Fibroblast of gingiva (primary cell): ENCODE data around the gene GRIA3.

Experiments
- DNase-seq: peaks from one replicate; pipeline ENCODE4 v3.0.0-alpha.2; 2011; ENCODE audit warnings: low read depth

The GRIA3 gene

DNA sequence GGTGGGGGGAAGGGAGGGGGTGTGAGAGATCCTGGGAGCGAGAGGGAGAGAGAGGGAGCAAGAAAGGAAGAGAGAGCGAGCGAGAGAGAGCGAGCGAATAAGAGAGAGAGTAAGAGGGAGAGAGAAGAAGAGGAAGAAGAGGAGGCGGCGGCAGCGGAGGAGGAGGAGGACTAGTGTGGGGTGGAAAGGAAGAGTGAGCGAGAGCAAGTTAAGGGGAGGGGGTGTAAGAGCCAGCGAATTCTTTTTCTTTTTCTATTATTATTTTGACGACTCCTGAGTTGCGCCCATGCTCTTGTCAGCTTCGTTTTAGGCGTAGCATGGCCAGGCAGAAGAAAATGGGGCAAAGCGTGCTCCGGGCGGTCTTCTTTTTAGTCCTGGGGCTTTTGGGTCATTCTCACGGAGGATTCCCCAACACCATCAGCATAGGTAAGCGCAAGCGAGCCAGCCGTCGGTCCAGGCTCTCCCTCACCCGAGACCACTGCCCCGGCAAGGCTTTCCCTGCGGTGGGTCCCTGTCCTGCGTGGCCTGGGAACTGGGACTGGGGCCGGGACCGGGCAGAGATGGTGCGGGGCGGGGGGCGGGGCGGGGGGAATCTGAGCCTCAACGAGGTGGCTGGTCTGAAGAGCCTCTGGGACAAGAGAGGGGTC lies at the start of gene GRIA3:
Gene GRIA3 (plus strand): TSS at position 60 of the 647 bp plus-strand sequence. CDS start 258 bp downstream, at position 318.
- DNase-seq: peak; percentile 34

DNA sequence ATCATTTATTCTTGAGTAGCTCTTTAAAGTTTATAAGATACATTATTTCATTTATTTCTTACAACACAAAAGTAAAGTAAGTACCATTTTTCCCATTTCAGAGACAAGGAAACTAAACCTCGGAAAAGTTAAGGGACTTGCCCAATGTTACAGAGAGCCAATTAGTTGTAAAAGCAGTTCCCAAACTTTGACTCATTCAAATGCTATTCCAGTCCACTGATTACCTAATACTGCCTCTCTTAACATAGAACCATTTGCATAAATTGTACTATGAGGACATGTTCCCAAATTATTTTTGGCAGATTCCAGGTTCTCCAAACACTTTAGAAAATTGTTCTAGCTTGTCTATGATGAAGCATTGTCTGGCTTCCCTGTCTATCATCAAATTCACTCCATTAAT lies 45.6 kb upstream of the GRIA3 start:
- peak; percentile 61 for DNase-seq

DNA sequence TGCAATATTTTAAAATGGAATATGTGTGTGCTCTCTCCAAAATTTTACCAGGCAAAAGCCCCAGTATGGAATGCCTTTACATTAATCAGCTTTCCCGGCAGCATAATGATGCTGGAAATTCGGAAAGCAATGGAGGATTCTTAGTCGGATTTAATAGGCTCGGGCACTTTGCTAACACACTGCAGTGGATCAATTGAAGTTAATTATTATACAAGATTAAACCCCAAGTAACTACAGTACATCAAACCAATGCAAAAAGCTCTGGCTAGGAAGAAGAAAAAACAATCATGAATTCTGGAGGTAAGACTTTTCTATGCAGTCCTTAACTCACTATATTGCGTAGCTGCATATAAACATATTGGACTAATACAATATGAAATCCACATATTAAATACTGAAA lies 43.6 kb upstream of the GRIA3 start:
- no peak for DNase-seq

DNA sequence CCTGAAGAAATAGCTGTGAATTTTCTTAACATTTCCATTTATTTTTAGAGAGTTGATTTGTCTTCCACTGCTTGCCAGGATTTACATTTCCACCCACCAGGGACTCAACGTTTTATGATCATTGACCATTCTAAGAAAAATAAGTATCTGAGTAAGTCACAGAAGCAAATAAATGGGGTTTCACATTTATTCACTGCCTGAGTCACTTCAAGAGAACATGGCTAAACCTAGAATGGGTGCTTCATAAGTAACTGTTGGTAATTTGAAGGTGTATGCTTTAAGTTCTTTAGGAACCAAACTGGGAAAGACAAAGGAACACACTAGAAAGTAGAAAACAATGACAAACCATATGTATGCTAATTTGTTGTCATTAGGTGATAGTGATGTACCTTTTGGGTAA lies 43.2 kb upstream of the GRIA3 start:
- no peak for DNase-seq

DNA sequence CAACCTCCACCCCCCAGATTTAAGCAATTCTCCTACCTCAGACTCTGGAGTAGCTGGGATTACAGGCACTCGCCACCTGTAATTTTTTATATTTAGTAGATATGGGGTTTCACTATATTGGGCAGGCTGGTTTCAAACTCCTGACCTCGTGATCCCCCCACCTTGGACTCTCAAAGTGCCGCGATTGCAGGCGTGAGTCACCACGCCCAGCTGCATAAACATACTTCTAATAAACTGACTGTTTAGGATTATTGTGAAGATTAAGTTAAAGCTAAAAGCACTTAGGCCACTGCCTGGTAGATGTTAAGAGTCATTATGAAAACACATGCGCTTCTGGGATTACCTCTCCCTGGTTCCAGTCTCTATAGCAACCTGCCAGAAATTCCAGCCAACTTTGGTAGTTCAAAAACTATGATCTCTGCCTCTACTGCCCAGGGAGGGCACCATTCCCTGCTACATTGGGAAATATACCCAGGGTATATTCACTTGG lies 30.2 kb upstream of the GRIA3 start:
- no peak for DNase-seq

DNA sequence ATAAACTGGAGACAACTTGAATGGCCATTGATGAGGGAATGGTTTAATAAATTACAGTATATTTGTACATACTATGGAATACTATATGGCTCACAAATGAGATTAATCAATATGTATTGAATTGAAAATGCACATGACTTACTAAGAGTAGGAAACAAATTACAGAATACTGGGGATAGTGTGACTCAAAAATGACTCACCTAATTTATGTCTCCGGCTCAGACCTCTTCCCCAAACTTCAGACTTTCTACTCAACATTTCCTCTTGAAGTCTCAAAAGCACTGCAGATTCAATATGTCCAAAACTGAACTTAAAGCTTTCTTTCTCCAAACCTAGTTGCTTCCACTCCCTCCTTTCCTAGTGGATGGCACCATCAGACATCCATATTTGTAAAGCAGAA lies 28.8 kb upstream of the GRIA3 start:
- no peak for DNase-seq

DNA sequence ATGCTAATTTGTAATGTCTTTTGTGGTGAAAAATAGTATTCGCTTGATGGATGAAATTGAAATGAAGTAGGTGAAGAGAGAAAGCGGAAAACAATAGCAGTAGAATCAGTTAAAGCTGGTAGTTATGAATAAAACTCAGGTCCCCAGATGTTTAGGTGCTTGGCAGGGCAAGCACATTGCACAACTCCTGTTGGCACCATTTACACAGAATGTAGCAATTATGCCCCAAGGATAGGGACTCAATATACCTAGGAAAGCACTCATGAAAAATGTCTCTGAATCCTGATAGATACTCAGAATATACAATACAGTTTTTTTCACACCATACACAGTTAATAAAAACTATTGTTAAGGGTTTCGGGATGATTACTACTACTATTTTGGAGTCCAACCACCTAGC lies 26.5 kb upstream of the GRIA3 start:
- peak; percentile 23 for DNase-seq

DNA sequence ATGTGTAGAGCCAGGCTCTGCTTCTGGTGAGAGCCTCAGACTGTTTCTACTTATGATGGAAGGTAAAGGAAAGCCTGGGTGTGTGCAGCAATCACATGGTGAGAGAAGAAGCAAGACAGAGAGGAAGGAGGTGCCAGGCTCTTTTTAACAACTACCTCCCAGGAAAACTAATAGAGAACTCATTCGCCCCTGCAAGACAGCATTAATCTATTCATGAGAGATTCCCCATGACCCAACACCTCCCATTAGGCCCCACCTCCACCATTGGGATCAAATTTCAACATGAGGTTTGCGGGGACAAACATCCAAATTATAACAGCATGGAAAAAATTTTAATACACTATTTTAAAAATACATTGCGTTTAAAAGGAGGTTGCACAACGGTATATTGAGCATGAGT lies 24.7 kb upstream of the GRIA3 start:
- DNase-seq: peak; percentile 4

DNA sequence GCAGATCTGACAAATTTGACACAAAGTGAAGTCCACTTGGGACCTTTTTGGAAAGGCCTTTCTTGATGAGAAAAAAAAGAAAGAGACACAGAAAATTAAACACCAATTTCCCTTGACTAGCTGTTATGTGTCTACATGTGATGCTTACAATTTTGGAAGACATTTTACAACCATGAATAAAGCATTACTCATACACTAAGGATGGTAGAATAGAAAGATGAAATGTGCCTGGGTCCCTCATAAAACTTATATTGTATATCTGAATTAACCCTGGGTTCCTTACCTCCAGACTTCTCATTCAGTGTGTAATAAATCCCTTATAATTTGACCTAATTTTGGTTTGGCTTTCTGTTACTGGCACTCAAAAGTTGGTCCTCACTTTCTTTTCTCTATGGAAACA lies 16.5 kb upstream of the GRIA3 start:
- no peak for DNase-seq

DNA sequence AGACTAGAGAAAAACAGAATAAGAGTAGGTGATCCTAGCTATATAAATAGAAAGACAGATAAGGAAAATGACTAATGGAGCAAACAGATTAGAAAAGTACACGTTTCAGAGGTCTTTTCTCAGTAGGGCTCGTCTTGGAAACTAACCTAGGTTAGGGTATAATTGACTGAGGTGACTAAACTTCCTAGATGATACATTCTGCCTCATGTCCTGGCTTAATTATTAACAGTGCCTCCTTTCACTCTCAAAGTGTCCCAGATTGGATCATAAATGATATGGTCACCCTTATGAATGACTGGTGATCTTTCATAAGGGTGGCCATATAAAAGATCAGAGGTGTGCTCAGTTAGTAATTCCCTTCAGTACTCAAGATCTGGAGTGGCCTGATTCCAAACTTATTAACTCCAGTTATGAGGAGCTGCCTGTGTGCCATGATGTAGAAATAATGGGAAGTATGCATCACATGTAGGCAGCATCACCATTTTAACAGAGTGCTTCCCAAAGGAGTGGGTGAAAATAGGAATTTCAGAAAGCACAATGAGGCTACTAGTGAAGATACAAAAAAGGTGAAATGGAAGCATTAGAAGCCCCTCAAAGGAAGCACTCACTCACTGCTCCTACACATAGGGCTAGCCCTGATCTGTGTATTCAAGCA lies 14.7 kb upstream of the GRIA3 start:
- no peak for DNase-seq

DNA sequence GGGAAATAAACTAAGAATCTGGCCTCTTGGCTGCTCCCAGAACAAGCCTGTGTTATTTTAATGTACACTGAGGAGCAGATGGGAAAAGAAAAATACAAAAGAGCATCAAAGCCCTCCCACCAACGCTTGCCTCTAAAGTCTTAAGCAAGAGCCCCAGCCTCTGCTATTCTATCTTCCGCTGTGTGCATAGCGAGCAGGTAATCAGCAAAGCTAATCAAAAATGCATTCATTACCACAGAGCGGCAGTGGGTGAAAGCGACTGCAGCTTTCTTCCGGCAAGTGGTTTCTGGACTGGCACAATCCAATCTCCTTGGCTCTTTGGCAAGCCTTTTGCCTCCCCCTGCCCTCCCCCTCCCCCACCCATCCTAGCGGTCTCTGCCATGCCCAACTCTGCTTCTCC lies 13.5 kb upstream of the GRIA3 start:
- DNase-seq: no peak

DNA sequence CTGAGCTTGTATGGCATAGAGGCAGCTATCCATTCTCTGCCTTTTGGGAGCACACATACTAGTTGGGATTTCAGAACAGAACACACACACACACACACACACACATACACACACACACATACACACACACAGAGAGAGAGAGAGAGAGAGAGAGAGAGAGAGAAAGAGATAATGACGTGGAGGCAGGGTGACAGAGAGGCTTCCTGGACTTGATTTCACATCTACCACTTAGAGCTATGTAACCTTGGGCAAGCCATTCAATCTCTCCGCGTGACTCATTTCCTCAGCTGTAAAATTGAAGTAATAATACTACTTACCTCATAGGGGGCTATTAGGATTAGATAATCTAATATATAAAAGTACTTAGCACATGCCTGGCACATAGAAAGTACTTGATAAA lies 12.3 kb upstream of the GRIA3 start:
- peak; percentile 2 for DNase-seq

DNA sequence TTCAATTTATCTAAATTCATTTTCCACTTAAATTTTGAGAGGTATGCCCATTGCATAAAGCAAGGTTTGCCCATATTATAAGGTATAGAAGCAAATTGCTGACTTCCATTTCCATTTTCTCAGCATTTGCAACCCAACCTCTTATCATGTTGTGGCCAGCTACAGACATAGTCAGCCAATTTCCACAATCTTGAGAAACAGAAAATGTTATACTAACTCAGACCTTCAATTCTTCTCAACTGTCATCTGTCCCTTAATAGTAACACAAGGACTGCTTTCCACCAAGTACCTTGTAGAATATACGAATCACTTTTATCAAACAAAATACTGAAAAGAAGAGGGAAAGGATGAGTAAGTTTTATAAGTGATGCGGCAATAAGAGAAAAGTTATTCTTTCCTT lies 11.2 kb upstream of the GRIA3 start:
- DNase-seq: no peak

DNA sequence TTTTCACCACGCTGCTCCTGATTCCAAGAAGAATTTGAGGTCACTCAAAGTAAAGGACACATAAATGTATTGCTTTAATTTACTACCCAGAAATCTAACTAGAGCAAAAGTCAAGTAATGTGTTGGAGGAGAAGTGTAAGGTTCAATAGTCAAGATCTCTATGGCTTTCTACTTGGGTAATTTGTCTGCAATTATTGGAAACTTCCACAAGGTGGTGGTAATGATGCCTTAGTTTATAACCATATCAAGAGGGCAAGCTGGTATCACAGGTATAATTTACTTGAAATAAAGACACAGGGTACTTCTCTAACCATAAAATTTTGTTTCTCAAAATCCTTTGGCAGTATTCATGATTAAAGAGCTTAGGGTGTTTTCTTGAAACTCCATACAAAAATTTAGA lies 10.2 kb upstream of the GRIA3 start:
- DNase-seq: no peak

DNA sequence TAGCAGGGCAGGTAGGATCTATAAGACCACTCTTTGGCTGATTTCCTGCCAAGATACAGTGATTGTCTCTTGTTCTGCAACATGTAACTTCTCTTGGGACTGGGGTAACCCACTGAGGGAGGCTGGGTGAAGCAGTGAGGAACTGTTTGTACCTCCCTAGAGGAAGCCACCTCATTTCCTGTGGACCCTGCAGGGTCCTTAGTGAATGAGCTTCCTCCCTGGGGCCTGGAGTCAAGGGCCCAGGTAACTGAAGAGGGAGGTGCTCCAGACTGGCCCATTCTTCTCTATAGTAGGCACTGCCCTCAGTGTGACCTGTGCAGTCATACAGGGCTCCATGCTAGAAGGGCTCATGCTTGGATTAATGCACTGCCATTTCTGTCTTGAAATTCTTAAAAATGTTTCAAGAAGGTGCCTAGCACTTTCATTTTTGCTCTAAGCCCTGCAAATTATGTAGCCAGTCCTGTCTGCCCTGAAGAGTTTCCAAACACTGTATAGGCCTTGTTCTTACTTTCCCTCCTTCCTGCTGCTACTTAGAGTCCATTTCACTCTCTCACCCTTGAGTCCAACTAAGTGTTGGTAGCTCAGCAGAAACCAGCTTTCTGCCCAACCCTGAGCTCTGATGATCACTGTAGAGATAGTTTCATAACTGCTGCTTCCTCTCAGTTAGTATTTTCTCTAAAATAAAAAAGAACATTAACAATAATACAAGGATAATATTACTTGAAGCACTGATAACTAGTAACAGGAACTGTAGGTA lies 8.5 kb upstream of the GRIA3 start:
- no peak for DNase-seq

DNA sequence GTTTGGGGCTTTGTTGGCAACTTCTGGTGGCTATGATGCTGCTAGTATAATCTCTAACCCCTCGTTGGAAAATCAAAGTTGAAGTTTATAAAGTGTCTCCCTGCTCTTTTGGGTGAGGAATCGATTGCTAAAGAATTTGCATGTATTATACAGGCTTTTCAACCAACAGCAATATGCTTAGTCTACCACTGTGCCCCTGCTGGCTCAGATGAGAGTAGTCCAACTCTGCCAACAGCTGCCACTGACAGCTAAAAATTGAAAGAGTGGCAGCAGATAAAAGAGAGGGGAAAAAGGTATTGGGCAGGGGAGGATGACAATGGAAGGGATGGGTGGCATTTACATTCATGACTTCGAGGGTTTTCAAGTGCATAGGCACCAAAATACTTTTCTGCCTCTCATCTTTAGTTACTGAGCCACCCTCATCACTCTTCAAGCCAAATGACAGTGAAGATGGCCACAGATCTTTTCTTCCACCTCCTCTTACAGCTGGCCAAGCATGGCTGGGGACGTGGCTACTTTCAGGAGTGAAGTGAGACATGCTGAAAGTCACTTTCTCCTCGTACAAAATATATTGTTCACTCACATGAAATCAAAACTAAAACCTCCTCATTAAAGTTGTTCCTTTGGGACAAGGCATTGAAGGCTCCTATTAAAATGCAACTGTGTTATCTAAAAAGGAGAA lies 2.7 kb upstream of the GRIA3 start:
- no peak for DNase-seq

DNA sequence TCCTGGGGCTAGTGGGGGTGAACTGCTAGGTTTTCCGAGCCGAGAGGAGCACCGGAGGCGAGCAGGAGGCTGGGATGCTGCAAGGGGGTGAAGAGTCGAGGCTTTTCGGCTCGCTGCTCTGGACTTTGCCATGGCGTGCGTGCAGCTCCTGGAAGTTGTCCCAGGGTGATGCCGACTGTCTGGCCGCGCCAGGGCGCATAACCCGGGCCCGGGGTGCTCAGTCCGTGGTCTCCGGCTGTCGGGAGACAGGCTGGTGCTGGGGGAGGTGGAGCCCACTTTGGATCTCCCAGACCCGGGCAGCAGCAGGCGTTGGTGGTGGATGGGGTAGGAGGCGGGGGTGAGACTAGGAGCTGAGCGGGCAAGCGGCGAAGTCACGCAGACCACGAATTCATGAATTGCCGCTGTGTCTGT lies 793 bp downstream of the GRIA3 start:
- DNase-seq: peak; percentile 6

DNA sequence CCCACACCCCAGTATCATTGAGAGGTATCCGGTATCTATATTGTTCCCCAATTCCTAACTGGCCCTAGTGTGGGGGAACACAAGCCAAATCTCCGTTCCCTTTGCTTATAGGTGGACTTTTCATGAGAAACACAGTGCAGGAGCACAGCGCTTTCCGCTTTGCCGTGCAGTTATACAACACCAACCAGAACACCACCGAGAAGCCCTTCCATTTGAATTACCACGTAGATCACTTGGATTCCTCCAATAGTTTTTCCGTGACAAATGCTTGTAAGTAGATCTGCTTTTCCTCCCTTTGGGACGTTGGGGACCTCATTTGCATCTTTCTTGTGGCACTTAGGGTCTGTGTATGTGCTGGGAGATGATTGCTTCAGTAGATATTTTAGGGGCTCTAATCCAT lies 1.6 kb downstream of the GRIA3 start:
- no peak for DNase-seq

DNA sequence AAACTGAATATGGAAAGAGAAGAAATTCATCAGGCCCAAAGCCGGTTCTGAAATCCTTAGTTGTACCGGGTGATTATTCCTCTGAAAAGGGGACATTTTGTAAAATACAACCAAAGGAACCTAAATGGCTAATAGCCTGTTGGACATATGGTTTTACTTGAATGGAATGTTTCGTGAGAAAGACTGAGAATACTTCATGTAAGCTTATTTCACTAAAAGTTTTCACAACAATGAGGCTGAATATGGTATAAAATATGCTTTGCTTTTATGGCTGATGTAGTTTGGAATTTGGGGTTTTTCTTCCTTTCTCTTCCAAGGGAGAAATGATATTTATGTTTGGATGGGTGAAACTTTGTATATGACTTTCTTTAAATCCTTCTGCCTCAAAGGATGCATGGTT lies 2.7 kb downstream of the GRIA3 start:
- peak; percentile 35 for DNase-seq

DNA sequence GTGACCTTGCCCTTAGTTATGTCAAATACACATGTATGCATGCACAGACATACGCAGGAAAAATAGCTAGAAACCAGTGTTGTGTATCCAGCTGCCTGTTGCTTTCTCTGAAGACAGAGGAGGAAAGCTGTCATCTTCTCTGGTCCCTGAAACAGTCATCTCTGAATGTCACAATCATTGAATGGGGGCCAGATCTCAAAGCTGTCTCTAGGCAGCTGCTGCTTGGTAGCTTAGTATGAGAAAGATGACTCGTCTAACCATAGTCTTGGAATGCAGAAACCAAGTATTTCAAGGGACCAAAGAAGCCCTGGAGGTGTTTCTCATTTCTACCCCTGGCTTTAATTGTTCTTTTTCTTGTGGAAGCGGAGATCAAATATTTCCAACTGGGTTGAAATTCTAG lies 4.0 kb downstream of the GRIA3 start:
- DNase-seq: peak; percentile 33

DNA sequence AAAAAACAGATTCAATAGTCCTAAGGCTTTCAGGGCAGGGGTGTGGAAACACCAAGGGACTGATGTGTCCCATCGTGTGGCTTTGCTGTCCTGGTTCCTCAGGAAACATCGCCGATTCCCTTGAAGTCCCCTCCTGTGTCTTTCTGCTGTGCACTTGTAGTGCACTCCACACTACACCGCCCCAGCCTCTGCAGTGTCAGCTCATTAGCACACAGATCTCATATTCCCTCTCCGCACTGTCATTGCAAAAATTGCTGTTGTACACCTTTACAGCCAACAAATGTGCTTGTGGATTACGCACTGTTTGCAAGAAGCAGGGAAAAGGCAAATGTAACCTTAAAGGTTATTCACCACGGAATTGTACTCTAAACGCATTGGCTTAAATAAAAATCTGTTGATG lies 5.3 kb downstream of the GRIA3 start:
- DNase-seq: no peak

DNA sequence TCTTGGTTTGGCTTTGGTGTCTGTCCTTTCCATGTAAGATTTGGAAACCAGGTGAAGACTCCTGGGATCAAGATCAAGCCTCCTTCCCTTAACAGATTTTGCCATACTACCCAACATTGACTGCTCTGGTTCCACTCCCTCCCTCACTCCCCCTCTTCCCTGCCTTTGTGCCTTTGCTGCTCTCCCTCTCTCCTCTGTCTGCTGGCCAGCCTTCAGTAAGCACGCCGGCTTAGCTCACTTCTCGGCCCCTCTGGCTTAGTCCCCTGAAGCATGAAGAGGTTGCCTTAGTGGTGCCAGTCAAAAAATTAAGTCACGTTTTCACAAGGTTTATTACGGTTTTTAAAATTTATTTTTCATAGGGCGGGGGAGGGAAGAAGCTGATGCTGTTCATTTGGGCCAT lies 6.0 kb downstream of the GRIA3 start:
- no peak for DNase-seq

DNA sequence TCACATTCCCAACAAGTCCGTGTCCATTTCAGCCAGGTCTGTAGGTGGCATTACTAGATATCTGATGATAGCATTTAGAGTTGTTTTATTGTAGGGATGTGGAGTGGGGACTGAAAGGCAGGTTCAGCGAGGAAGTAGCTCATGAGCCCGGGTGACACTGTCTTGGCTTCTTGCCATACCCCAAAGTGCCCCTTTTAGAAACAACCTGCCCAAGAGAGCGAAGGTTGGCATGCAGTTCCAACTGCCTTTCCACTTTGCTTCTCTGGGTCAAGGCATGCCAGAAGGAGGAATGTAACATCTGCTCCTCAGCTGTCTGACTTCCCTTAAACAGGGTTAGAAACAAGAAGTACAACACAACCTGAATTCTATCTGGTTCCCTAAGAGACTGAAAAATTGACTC lies 9.0 kb downstream of the GRIA3 start:
- no peak for DNase-seq
